Uterus (tissue), 4 donors: ENCODE measurements around the gene RAB34. TPM values are rescaled to one million over a fixed set of nuclear protein-coding genes. Genes with fewer than 3 reads are reported as not detected.

ENCODE experiments used
- DNase-seq, 2 donors: peaks; one replicate each; pipeline ENCODE4 v3.0.0-alpha.2; 2019 to 2020
- H3K27ac ChIP-seq, 2 donors: fragments of 200-600 bp; sonication (generic); 1 replicate in 1 of 2; 2 replicates in 1 of 2; pipeline ENCODE4 v1.5.1; 2016 to 2018
- H3K27me3 ChIP-seq, 2 donors: fragments of 200-600 bp; sonication (generic); one replicate each; pipeline ENCODE4 v1.5.1; 2018 to 2019; ENCODE audit warnings: control low read depth in 1 of 2
- H3K36me3 ChIP-seq, 2 donors: fragments of 200-600 bp; sonication (generic); one replicate each; pipeline ENCODE4 v1.5.1; 2019; ENCODE audit warnings: control low read depth in 1 of 2
- H3K4me1 ChIP-seq, 2 donors: fragments of 200-600 bp; sonication (generic); one replicate each; pipeline ENCODE4 v1.5.1; 2018 to 2019; ENCODE audit warnings: control low read depth in 1 of 2
- H3K4me3 ChIP-seq, 2 donors: fragments of 200-600 bp; sonication (generic); 1 replicate in 1 of 2; 2 replicates in 1 of 2; pipeline ENCODE4 v1.5.1; 2018 to 2019; ENCODE audit warnings: mild to moderate bottlenecking in 1 of 2
- H3K9me3 ChIP-seq, 2 donors: fragments of 200-600 bp; sonication (generic); one replicate each; pipeline ENCODE4 v1.5.1; 2019; ENCODE audit warnings: control low read depth in 1 of 2
- CTCF ChIP-seq, 4 experiments: fragments of 200-600 bp in 2 of 4; fragments of 450-650 bp in 2 of 4; sonication (generic) in 2 of 4; IDR thresholded peaks; one replicate each; pipeline ENCODE4 v1.5.1; 2016 to 2019; ENCODE audit warnings: antibody characterized with exemption in 4 of 4, mild to moderate bottlenecking in 2 of 4, moderate library complexity in 1 of 4
- POLR2A ChIP-seq, 2 donors: fragments of 450-650 bp; IDR thresholded peaks; one replicate each; pipeline ENCODE4 v1.6.1; 2016; ENCODE audit warnings: antibody characterized with exemption in 2 of 2, mild to moderate bottlenecking in 1 of 2, moderate library complexity in 1 of 2
- intact Hi-C: fragments of 100-400 bp; cut with DNase I; formaldehyde crosslinking; loops from one replicate; pipeline ENCODE4 v1.15.1; 2023; ENCODE audit warnings: low total_unique reads
- total RNA-seq, 4 donors: library from RNA; depleted of rRNA in 3 of 4; stranded (reverse); fragments of >200 nt in 3 of 4; gene quantifications; one replicate each; pipeline versions ENCODE4 v1.1.0 to v1.2.4, GENCODE V29; 2014 to 2023
- donor health status: DM: yes; HTN: yes; CAD: no.

RAB34 gene
- total RNA-seq, 4 donors from 2014 or later = 113 to 411 (median 126) TPM

GRCh38 chr17:28735242-28735722 is 17.6 kb upstream of the RAB34 start:
- Histone ChIP-seq H3K9me3 (no peaks in the 10 kb centered on the region), H3K27me3 (no peaks in the 10 kb centered on the region), H3K36me3 (no peaks in the 10 kb centered on the region), H3K4me3 (no peak overlapping the region), H3K4me1 (no peaks in the 10 kb centered on the region), H3K27ac (no peak overlapping the region)
- intact Hi-C loops = no loop called here
- DNase-seq = no peak
- TF ChIP-seq POLR2A (IDR thresholded peaks at IDR 0.05) (no peak), CTCF (IDR thresholded peaks at IDR 0.05) (no peak)

- Histone ChIP-seq H3K36me3 (no peaks in the 10 kb centered on the region), H3K4me1 (no peaks in the 10 kb centered on the region), H3K4me3 (no peak overlapping the region), H3K27ac (no peak overlapping the region), H3K9me3 (no peaks in the 10 kb centered on the region), H3K27me3 (no peaks in the 10 kb centered on the region)
- no peak for DNase-seq
- no peak for TF ChIP-seq POLR2A (IDR thresholded peaks at IDR 0.05)
- no peak for TF ChIP-seq CTCF (IDR thresholded peaks at IDR 0.05)
- intact Hi-C loops = no loop called here
Observed at GRCh38 chr17:28734712-28735241, 17.1 kb upstream of the RAB34 start.

- no peaks in the 10 kb centered on the region for H3K36me3 ChIP-seq
- intact Hi-C loops = no loop called here
- TF ChIP-seq CTCF (IDR thresholded peaks at IDR 0.05) (no peak), POLR2A (IDR thresholded peaks at IDR 0.05) (no peak)
- H3K4me3 ChIP-seq = no peak overlapping the region
- no peaks in the 10 kb centered on the region for H3K4me1 ChIP-seq
- H3K9me3 ChIP-seq = no peaks in the 10 kb centered on the region
- no peaks in the 10 kb centered on the region for H3K27me3 ChIP-seq
- DNase-seq = no peak
- no peak overlapping the region for H3K27ac ChIP-seq
Observed at GRCh38 chr17:28733346-28733745, 15.7 kb upstream of the RAB34 start.

GRCh38 chr17:28729950-28730330 is 12.3 kb upstream of the RAB34 start:
- intact Hi-C loops = no loop called here
- no peak for DNase-seq
- Histone ChIP-seq H3K4me1 (peaks cover 2 to 10% of the 10 kb centered on the region in 2 donors), H3K36me3 (no peaks in the 10 kb centered on the region), H3K9me3 (no peaks in the 10 kb centered on the region), H3K4me3 (no peak overlapping the region), H3K27me3 (no peaks in the 10 kb centered on the region), H3K27ac (no peak overlapping the region)
- TF ChIP-seq POLR2A (IDR thresholded peaks at IDR 0.05) (no peak), CTCF (IDR thresholded peaks at IDR 0.05) (no peak)

GRCh38 chr17:28728364-28729200 is 10.9 kb upstream of the RAB34 start, which contains the start of gene NEK8:
NEK8 (plus strand) TSS chr17:28728788; CDS start chr17:28728814, 26 bp downstream.
- intact Hi-C loops = no loop called here
- peaks cover 2 to 10% of the 10 kb centered on the region in 2 donors for H3K4me1 ChIP-seq
- peak; percentile 97 for DNase-seq
- H3K27me3 ChIP-seq = no peaks in the 10 kb centered on the region
- no peaks in the 10 kb centered on the region for H3K9me3 ChIP-seq
- TF ChIP-seq CTCF (IDR thresholded peaks at IDR 0.05) (peak in 1 of 4 experiments; percentile 20), POLR2A (IDR thresholded peaks at IDR 0.05) (peak; percentile 60 to 81)
- H3K4me3 ChIP-seq = peak within 1 kb of the TSS; percentile 73 to 95
- peak within 1 kb of the TSS; percentile 96 to 100 for H3K27ac ChIP-seq
- no peaks in the 10 kb centered on the region for H3K36me3 ChIP-seq
